ENCODE data around the gene USF1. TPM values are rescaled to one million over a fixed set of nuclear protein-coding genes. Genes with fewer than 3 reads are reported as not detected.

The USF1 gene
- total RNA-seq, 6 experiments from 2014 or later = 25.5 to 34.3 (median 28.1) TPM

GRCh38 chr1:161038523-161039153 lies 7.1 kb downstream of the USF1 start, which contains the start of gene TSTD1:
Gene TSTD1, minus strand, starts transcription at chr1:161038964. Its CDS starts 75 bp downstream, at chr1:161038889.
- intact Hi-C loops (cut with DNase I) = no loop called here
- DNase-seq = peak; percentile 77 to 83 (median 80)
- Histone ChIP-seq H3K36me3 (peaks cover 6 to 41% (median 21%) of the 10 kb centered on the region in 4 donors), H3K4me3 (peak within 1 kb of the TSS; percentile 58 to 80 (median 72)), H3K27me3 (no peaks in the 10 kb centered on the region), H3K27ac (peak within 1 kb of the TSS in 2 of 3 donors; percentile 36 to 53), H3K4me1 (peaks cover 0 to 18% (median 6%) of the 10 kb centered on the region in 4 donors), H3K9me3 (no peaks in the 10 kb centered on the region)
- peak; percentile 91 to 92 (median 91) for ATAC-seq
- TF ChIP-seq POLR2A (IDR thresholded peaks at IDR 0.05) = peak; percentile 78
- no peak for TF ChIP-seq CTCF (IDR thresholded peaks at IDR 0.05)
- WGBS (ENCODE audit: insufficient coverage, low coverage, low lambda C conversion rate, missing lambda C conversion rate) = 11% methylated on average over 8 of the region's 54 CpGs

GRCh38 chr1:161037661-161038522 lies 7.9 kb downstream of the USF1 start:
- 55% methylated on average over 6 of the region's 21 CpGs for WGBS (ENCODE audit: insufficient coverage, low coverage, low lambda C conversion rate, missing lambda C conversion rate)
- H3K36me3 ChIP-seq = peaks cover 6 to 36% (median 21%) of the 10 kb centered on the region in 4 donors
- DNase-seq = no peak
- intact Hi-C loops (cut with DNase I) = no loop called here
- no peaks in the 10 kb centered on the region for H3K9me3 ChIP-seq
- H3K27me3 ChIP-seq = no peaks in the 10 kb centered on the region
- H3K4me3 ChIP-seq = peak overlapping the region; percentile 58 to 80 (median 72)
- no peak for TF ChIP-seq CTCF (IDR thresholded peaks at IDR 0.05)
- TF ChIP-seq POLR2A (IDR thresholded peaks at IDR 0.05) = no peak
- peaks cover 0 to 23% (median 6%) of the 10 kb centered on the region in 4 donors for H3K4me1 ChIP-seq
- ATAC-seq = no peak
- peak overlapping the region in 2 of 3 donors; percentile 36 to 53 for H3K27ac ChIP-seq

GRCh38 chr1:161033751-161034150 lies 12.0 kb downstream of the USF1 start:
- no peaks in the 10 kb centered on the region for H3K27me3 ChIP-seq
- WGBS (ENCODE audit: insufficient coverage, low coverage, low lambda C conversion rate, missing lambda C conversion rate) = 93% methylated on average over 2 of the region's 3 CpGs
- ATAC-seq = no peak
- intact Hi-C loops (cut with DNase I) = no loop called here
- no peak overlapping the region for H3K27ac ChIP-seq
- no peak for DNase-seq
- H3K9me3 ChIP-seq = no peaks in the 10 kb centered on the region
- no peak overlapping the region for H3K4me3 ChIP-seq
- H3K36me3 ChIP-seq = no peaks in the 10 kb centered on the region
- no peak for TF ChIP-seq CTCF (IDR thresholded peaks at IDR 0.05)
- no peak for TF ChIP-seq POLR2A (IDR thresholded peaks at IDR 0.05)
- H3K4me1 ChIP-seq = peaks cover 0 to 28% (median 10%) of the 10 kb centered on the region in 4 donors

- peak in 2 of 4 donors; percentile 23 to 40 for ATAC-seq
- Histone ChIP-seq H3K4me1 (peaks cover 0 to 20% (median 5%) of the 10 kb centered on the region in 4 donors), H3K27ac (peak overlapping the region; percentile 36 to 64 (median 41)), H3K27me3 (no peaks in the 10 kb centered on the region), H3K36me3 (no peaks in the 10 kb centered on the region), H3K9me3 (no peaks in the 10 kb centered on the region), H3K4me3 (no peak overlapping the region)
- TF ChIP-seq CTCF (IDR thresholded peaks at IDR 0.05) (no peak), POLR2A (IDR thresholded peaks at IDR 0.05) (no peak)
- WGBS (ENCODE audit: insufficient coverage, low coverage, low lambda C conversion rate, missing lambda C conversion rate) = 14% methylated on average over 1 of the region's 1 CpG
- DNase-seq = no peak
- intact Hi-C loops (cut with DNase I) = no loop called here
These were observed 13.4 kb downstream of the USF1 start for GRCh38 chr1:161032409-161032808.

All from right lobe of liver (tissue), 6 donors.